Measurements from ENCODE around the gene INPP5A. TPM values are rescaled to one million over a fixed set of nuclear protein-coding genes. Genes with fewer than 3 reads are reported as not detected.

Gene INPP5A
- total RNA-seq, 1 donor from 2014 or later: 30.6 TPM

DNA sequence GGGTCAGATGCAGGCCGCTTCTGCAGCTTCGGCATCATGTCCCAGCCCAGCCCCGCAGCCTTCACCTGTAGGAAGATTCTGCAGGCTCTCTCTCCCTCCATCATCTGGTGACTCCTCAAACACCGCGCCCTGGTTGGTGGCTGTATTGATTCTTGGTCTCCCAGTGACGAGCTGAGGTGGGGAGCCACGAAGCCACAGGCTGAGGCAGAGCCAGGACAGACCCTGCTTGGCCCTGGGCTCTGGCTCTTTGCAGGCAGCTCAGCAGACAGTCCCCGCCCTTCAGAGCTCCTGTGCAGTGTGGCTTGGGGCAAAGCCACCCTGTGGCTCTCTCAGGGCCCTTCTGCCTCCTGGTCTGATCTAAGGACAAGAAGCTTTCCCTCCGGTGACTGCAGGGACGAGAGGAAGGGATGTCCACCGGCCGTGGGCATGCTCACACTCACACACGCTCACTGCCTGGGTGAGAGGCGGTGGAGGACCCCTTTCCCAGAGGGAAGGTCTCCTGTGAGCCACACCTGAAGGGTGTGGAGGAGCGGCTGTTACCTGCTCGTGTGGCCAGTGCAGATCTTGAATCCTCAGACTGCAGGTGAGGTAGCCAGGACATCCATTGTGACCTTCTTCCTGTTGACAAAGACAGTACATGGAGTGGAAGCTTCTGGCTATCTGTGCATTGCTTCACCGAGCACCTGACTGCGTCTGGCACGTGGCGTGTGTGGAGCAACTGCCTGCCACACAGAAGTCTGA is 79.6 kb downstream of the INPP5A start:
- Mint-ChIP-seq H3K36me3 (ENCODE audit: insufficient read depth) (peaks cover 14% of the 10 kb centered on the region), H3K27me3 (no peaks in the 10 kb centered on the region), H3K9me3 (ENCODE audit: low read depth) (peaks cover 19% of the 10 kb centered on the region), H3K4me1 (ENCODE audit: low read depth) (peaks cover 1% of the 10 kb centered on the region), H3K27ac (no peak overlapping the region), H3K4me3 (ENCODE audit: low read depth) (no peak overlapping the region)
- TF ChIP-seq, protein P1, sequence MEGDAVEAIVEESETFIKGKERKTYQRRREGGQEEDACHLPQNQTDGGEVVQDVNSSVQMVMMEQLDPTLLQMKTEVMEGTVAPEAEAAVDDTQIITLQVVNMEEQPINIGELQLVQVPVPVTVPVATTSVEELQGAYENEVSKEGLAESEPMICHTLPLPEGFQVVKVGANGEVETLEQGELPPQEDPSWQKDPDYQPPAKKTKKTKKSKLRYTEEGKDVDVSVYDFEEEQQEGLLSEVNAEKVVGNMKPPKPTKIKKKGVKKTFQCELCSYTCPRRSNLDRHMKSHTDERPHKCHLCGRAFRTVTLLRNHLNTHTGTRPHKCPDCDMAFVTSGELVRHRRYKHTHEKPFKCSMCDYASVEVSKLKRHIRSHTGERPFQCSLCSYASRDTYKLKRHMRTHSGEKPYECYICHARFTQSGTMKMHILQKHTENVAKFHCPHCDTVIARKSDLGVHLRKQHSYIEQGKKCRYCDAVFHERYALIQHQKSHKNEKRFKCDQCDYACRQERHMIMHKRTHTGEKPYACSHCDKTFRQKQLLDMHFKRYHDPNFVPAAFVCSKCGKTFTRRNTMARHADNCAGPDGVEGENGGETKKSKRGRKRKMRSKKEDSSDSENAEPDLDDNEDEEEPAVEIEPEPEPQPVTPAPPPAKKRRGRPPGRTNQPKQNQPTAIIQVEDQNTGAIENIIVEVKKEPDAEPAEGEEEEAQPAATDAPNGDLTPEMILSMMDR (IDR thresholded peaks at IDR 0.05; ENCODE audit: unreplicated experiment): no peak
- no peak for DNase-seq (ENCODE audit: low spot score, unreplicated experiment)

DNA sequence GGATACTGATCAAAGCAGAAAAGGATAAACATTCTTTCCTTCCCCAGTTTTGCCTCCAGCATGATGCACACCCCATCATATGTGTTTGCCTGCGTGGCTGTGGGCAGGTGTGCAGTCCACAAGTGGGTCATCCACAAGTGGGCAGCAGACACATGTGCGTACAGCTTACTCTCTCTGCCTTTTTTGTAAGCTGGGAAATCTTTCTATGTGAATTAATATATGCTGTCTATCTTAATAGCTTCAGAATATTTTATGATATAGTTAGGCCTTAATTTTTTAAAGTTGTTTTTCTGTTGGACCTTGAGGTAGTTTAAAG is 80.1 kb downstream of the INPP5A start:
- TF ChIP-seq, protein P1 (IDR thresholded peaks at IDR 0.05; ENCODE audit: unreplicated experiment): no peak
- Mint-ChIP-seq H3K36me3 (ENCODE audit: insufficient read depth) (peaks cover 14% of the 10 kb centered on the region), H3K4me1 (ENCODE audit: low read depth) (no peaks in the 10 kb centered on the region), H3K27ac (no peak overlapping the region), H3K9me3 (ENCODE audit: low read depth) (peaks cover 19% of the 10 kb centered on the region), H3K4me3 (ENCODE audit: low read depth) (no peak overlapping the region), H3K27me3 (no peaks in the 10 kb centered on the region)
- DNase-seq (ENCODE audit: low spot score, unreplicated experiment): no peak

DNA sequence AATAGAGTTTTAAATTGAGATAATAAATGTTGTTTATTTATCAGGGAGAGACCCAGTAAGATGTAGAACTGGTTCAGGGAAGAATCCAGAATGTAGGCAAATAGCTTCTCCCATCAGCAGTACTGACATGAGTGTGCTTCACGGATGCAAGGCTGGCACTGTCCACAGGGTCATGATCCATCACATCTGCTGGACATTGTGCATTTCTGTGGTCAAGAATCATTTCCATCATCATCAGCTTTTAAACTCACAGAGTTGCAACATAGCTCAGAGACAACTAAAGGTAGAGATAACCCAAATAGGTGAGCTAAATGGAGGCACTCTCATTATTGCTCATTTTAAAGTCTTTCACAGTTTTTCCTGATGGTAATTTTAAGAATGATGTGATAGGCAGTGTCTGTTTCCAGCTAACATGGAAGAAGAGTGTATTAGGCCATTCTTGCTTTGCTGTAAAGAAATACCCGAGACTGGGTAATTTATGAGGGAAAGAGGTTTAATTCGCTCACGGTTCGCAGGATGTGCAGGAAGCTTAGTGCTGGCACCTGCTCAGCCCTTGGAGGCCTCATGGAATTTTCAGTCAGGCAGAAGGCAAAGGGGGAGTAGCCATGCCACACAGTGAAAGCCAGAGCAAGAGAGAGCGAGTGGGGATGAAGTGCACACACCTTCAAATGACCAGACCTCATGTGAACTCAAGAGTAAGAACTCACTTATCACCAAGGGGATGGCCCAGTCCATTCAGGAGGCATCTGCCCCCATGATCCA is 80.8 kb downstream of the INPP5A start:
- H3K27me3 Mint-ChIP-seq: no peaks in the 10 kb centered on the region
- no peaks in the 10 kb centered on the region for H3K4me1 Mint-ChIP-seq (ENCODE audit: low read depth)
- no peak for DNase-seq (ENCODE audit: low spot score, unreplicated experiment)
- H3K27ac Mint-ChIP-seq: no peak overlapping the region
- no peak overlapping the region for H3K4me3 Mint-ChIP-seq (ENCODE audit: low read depth)
- TF ChIP-seq, protein P1 (IDR thresholded peaks at IDR 0.05; ENCODE audit: unreplicated experiment): no peak
- peaks cover 19% of the 10 kb centered on the region for H3K9me3 Mint-ChIP-seq (ENCODE audit: low read depth)
- peaks cover 14% of the 10 kb centered on the region for H3K36me3 Mint-ChIP-seq (ENCODE audit: insufficient read depth)

DNA sequence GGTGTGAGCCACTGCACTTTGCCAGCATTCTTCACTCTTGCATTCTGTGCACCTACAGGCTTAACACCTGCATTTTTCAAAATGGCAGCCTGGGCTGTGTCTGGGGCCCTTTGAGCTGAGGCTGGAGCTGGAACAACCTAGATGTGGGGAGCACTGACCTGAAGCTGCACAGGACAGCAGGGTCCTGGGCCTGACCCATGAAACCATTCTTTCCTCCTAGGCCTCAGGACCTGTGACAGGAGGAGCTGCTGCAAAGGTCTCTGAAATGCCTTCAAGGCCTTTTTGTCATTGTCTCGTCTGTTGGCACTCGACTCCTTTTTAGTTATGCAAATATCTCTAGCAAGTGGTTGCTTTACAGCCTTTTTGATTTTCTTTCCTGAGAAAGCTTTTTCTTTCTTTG is 82.3 kb downstream of the INPP5A start:
- H3K27ac Mint-ChIP-seq: no peak overlapping the region
- TF ChIP-seq, protein P1 (IDR thresholded peaks at IDR 0.05; ENCODE audit: unreplicated experiment): no peak

DNA sequence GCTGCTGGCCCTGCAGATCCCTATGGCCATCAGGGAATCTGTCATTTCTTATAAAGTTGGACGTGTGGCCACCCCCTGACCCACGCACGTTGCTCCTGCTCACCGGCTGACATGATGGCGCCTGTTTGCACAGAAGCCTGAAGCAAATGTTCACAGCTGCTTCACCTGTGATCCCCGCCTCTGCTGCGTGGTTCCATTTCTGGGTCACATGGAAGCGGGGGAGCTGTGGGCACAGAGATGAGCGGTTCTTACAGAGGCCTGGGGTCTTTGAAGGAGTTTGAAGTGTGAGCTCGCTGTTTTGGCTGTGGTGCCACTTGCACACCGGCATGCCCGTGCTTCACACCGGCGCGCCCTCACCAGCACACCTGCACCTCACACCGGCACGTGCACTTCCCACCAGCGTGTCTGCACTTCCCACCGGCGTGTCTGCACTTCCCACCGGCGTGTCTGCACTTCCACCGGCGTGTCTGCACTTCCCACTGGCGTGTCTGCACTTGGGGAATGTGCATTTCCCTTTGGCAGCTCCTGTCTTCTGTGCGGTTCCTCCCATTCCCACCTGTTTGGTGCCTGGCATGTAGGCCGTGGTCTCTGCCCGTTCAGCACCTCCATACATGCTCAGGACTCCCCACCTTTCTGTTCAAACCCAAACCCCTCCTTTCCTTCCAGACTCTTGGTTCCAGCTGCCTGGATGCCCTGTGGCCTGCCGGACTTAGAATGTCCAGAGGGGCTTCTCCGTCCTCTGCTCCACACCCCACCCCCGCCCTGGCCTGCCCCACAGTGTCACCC is 86.7 kb downstream of the INPP5A start:
- H3K4me1 Mint-ChIP-seq (ENCODE audit: low read depth): peaks cover 9% of the 10 kb centered on the region

More for the DNA sequence above, 82.3 kb downstream of the INPP5A start:
- H3K9me3 Mint-ChIP-seq (ENCODE audit: low read depth): peaks cover 19% of the 10 kb centered on the region
- peaks cover 14% of the 10 kb centered on the region for H3K36me3 Mint-ChIP-seq (ENCODE audit: insufficient read depth)
- no peak for DNase-seq (ENCODE audit: low spot score, unreplicated experiment)
- H3K4me1 Mint-ChIP-seq (ENCODE audit: low read depth): no peaks in the 10 kb centered on the region
- no peaks in the 10 kb centered on the region for H3K27me3 Mint-ChIP-seq
- no peak overlapping the region for H3K4me3 Mint-ChIP-seq (ENCODE audit: low read depth)

More for the DNA sequence above, 86.7 kb downstream of the INPP5A start:
- peaks cover 15% of the 10 kb centered on the region for H3K9me3 Mint-ChIP-seq (ENCODE audit: low read depth)
- peaks cover 7% of the 10 kb centered on the region for H3K27me3 Mint-ChIP-seq
- peaks cover 9% of the 10 kb centered on the region for H3K36me3 Mint-ChIP-seq (ENCODE audit: insufficient read depth)
- no peak overlapping the region for H3K27ac Mint-ChIP-seq
- TF ChIP-seq, protein P1 (IDR thresholded peaks at IDR 0.05; ENCODE audit: unreplicated experiment): no peak
- no peak overlapping the region for H3K4me3 Mint-ChIP-seq (ENCODE audit: low read depth)
- DNase-seq (ENCODE audit: low spot score, unreplicated experiment): no peak

Data from progenitor cell of endocrine pancreas (in vitro differentiated cells).